K562 (cell line): ENCODE measurements around the gene ZNF480. TPM values are rescaled to one million over a fixed set of nuclear protein-coding genes. Genes with fewer than 3 reads are reported as not detected.

ENCODE experiments used
- ARID4B ChIP-seq: sonication (generic); formaldehyde crosslinking; IDR thresholded peaks from 2 replicates; pipeline ENCODE4 v1.8.0; 2022; ENCODE audit warnings: mild to moderate bottlenecking, missing genetic modification reagents
- E2F6 ChIP-seq, 2 experiments: IDR thresholded peaks; 2 replicates each; pipeline ENCODE4 v1.6.1; 2011; ENCODE audit warnings: borderline replicate concordance in 1 of 2, control low read depth in 1 of 2, low read depth in 1 of 2, low read length in 1 of 2, mild to moderate bottlenecking in 1 of 2, mixed read lengths in 1 of 2, moderate library complexity in 1 of 2; ENCODE audit not compliant: insufficient read depth in 1 of 2, insufficient read length in 1 of 2, poor library complexity in 1 of 2, severe bottlenecking in 1 of 2; ENCODE audit errors: extremely low read depth in 1 of 2
- ELF2 ChIP-seq: fragments of 250-450 bp; sonication (Bioruptor Pico); IDR thresholded peaks from 2 replicates; pipeline ENCODE4 v1.5.0; 2021; ENCODE audit warnings: mild to moderate bottlenecking
- JUND ChIP-seq, 2 experiments: IDR thresholded peaks; 2 replicates in 1 of 2; 3 replicates in 1 of 2; pipeline ENCODE4 v1.6.1; 2011; ENCODE audit warnings: borderline replicate concordance in 2 of 2, low read depth in 2 of 2, low read length in 2 of 2, improper control_type of control experiment in 1 of 2, missing biosample characterization in 1 of 2, missing genetic modification characterization in 1 of 2, missing genetic modification reagents in 1 of 2
- L3MBTL2 ChIP-seq: fragments of 450-650 bp; IDR thresholded peaks from 2 replicates; pipeline ENCODE4 v1.6.1; 2016; ENCODE audit warnings: mild to moderate bottlenecking, moderate library complexity
- LEF1 ChIP-seq: fragments of 450-650 bp; IDR thresholded peaks from 2 replicates; pipeline ENCODE4 v1.6.1; 2016; ENCODE audit warnings: mild to moderate bottlenecking
- NFYB ChIP-seq: IDR thresholded peaks from 2 replicates; pipeline ENCODE4 v1.6.1; 2011; ENCODE audit warnings: mild to moderate bottlenecking, moderate library complexity; ENCODE audit not compliant: insufficient read length; ENCODE audit errors: extremely low read depth
- PML ChIP-seq: IDR thresholded peaks from 2 replicates; pipeline ENCODE4 v1.6.1; 2012; ENCODE audit warnings: low read length, inconsistent platforms
- POLR2G ChIP-seq: fragments of 200-400 bp; formaldehyde crosslinking; IDR thresholded peaks from 2 replicates; pipeline ENCODE4 v1.6.1; 2017; ENCODE audit warnings: low read depth, mild to moderate bottlenecking, antibody characterized with exemption, low read length, moderate library complexity
- RB1 ChIP-seq: fragments of 450-650 bp; IDR thresholded peaks from 2 replicates; pipeline ENCODE4 v1.6.1; 2017; ENCODE audit warnings: low read depth, mild to moderate bottlenecking
- TAF7 ChIP-seq: fragments of 450-650 bp; IDR thresholded peaks from 2 replicates; pipeline ENCODE4 v1.6.1; 2016; ENCODE audit warnings: missing genetic modification characterization, missing compliant biosample characterization
- ZBTB26 ChIP-seq: fragments of 450-650 bp; formaldehyde crosslinking; IDR thresholded peaks from 2 replicates; pipeline ENCODE4 v1.4.0; 2022; ENCODE audit warnings: missing genetic modification characterization
- ZBTB9 ChIP-seq: fragments of 450-650 bp; formaldehyde crosslinking; IDR thresholded peaks from 2 replicates; pipeline ENCODE4 v1.4.0; 2020; ENCODE audit warnings: mild to moderate bottlenecking, moderate library complexity
- ZNF165 ChIP-seq: fragments of 250-450 bp; sonication (Bioruptor Pico); IDR thresholded peaks from 2 replicates; pipeline ENCODE4 v1.4.0; 2020; ENCODE audit warnings: borderline replicate concordance
- ZNF512 ChIP-seq: IDR thresholded peaks from 2 replicates; pipeline ENCODE4 v1.6.1; 2016; ENCODE audit warnings: missing genetic modification characterization, missing compliant biosample characterization
- polyA plus RNA-seq, 8 experiments: library from polyadenylated mRNA; depleted of rRNA in 4 of 8; stranded (reverse) in 5 of 8; unstranded in 3 of 8; fragments of >200 nt; fragmentation: Nextera tagmentation in 2 of 8; fragmentation: Illumina TruSeq in 1 of 8; extraction: Ambion mirVana in 2 of 8; extraction: Trizol in 1 of 8; gene quantifications; 2 replicates each; pipeline versions ENCODE4 v1.2.1 to v1.2.3, GENCODE V29; 2011 to 2014; ENCODE audit warnings: inconsistent platforms in 1 of 8, missing spikeins in 1 of 8
- total RNA-seq, 7 experiments: library from RNA; depleted of rRNA in 6 of 7; stranded (reverse); fragments of >200 nt in 6 of 7; fragmentation: Illumina TruSeq in 2 of 7; extraction: Trizol in 2 of 7; gene quantifications; 2 replicates each; pipeline versions ENCODE4 v1.2.1 to v1.2.3, GENCODE V29; 2011 to 2021; ENCODE audit warnings: low replicate concordance in 1 of 7

ZNF480 gene
- total and polyA plus RNA-seq, 9 of the 15 experiments (the other 6 are each of a cell fraction or from before 2014, with no cell fraction given): 10.4 to 31.1 (median 22.3) TPM

- TF ChIP-seq E2F6 (IDR thresholded peaks at IDR 0.05; ENCODE audit: borderline replicate concordance in 1 of 2, extremely low read depth in 1 of 2, insufficient read depth in 1 of 2, insufficient read length in 1 of 2, low read depth in 1 of 2, low read length in 1 of 2, poor library complexity in 1 of 2, severe bottlenecking in 1 of 2) (peak; percentile 38 to 71), LEF1 (no peak), ZBTB26 (0 out of 2 replicates have a peak, but pooled peaks have one; percentile 40), RB1 (peak; percentile 77), ZNF512 (tag) (no peak), ARID4B (peak; percentile 52), TAF7 (peak; percentile 65; the same call in 1 of the 2 replicates), POLR2G (peak; percentile 90), ZBTB9 (CRISPR knock-in tag) (0 out of 2 replicates have a peak, but pooled peaks have one; percentile 53), NFYB (peak; percentile 76), JUND (IDR thresholded peaks at IDR 0.05; ENCODE audit: borderline replicate concordance, low read depth, low read length) (peak; percentile 27), JUND (tag; IDR thresholded peaks at IDR 0.05; ENCODE audit: borderline replicate concordance, low read depth, low read length) (no peak; the same call in 2 of the 3 replicates), ELF2 (CRISPR knock-in tag) (peak; percentile 97), ZNF165 (CRISPR knock-in tag) (peak; percentile 53; the same call in 1 of the 2 replicates), L3MBTL2 (peak; percentile 70), PML (peak; percentile 39; the same call in 1 of the 2 replicates)
Measured at GRCh38 chr19:52269338-52270261, 27.4 kb upstream of the ZNF480 start, which contains the start of gene ZNF766 (continued).
